Fibroblast of mammary gland (primary cell): ENCODE results near the gene QRFP.
A peak's percentile ranks its signal among the peaks of the same experiment; 100 is the strongest.

Source experiments
- DNase-seq: peaks from one replicate; pipeline ENCODE4 v3.0.0-alpha.2; 2010; ENCODE audit warnings: low read depth
- H3K4me3 ChIP-seq: 2 replicates; pipeline ENCODE4 v1.5.1; 2011; ENCODE audit warnings: low read depth, mild to moderate bottlenecking, low read length, moderate library complexity; ENCODE audit not compliant: control insufficient read depth
- CTCF ChIP-seq: conservative IDR thresholded peaks from 2 replicates; pipeline ENCODE4 v1.5.1; 2011; ENCODE audit warnings: low read depth, low read length, inconsistent platforms; ENCODE audit not compliant: control insufficient read depth, insufficient read depth

QRFP gene

GRCh38 chr9:130933114-130934046 is 36.8 kb upstream of the QRFP start:
- DNase-seq = peak; percentile 75
- no peak overlapping the region for H3K4me3 ChIP-seq
- no peak for TF ChIP-seq CTCF

GRCh38 chr9:130932255-130933079 is 35.9 kb upstream of the QRFP start:
- peak; percentile 68 for DNase-seq
- H3K4me3 ChIP-seq = no peak overlapping the region

GRCh38 chr9:130931508-130932254 is 35.1 kb upstream of the QRFP start:
- no peak for TF ChIP-seq CTCF
- no peak for DNase-seq
- no peak overlapping the region for H3K4me3 ChIP-seq

More at GRCh38 chr9:130932255-130933079, 35.9 kb upstream of the QRFP start:
- peak; percentile 19 for TF ChIP-seq CTCF

GRCh38 chr9:130930804-130931349 is 34.3 kb upstream of the QRFP start:
- TF ChIP-seq CTCF = no peak
- DNase-seq = no peak
- H3K4me3 ChIP-seq = no peak overlapping the region

GRCh38 chr9:130930132-130930803 is 33.7 kb upstream of the QRFP start:
- no peak overlapping the region for H3K4me3 ChIP-seq
- no peak for DNase-seq
- TF ChIP-seq CTCF = no peak
